ENCODE results near the gene CTTNBP2NL. TPM values are rescaled to one million over a fixed set of nuclear protein-coding genes. Genes with fewer than 3 reads are reported as not detected.

CTTNBP2NL gene
- 44.0 and 45.9 TPM in 2 replicates for total RNA-seq

DNA sequence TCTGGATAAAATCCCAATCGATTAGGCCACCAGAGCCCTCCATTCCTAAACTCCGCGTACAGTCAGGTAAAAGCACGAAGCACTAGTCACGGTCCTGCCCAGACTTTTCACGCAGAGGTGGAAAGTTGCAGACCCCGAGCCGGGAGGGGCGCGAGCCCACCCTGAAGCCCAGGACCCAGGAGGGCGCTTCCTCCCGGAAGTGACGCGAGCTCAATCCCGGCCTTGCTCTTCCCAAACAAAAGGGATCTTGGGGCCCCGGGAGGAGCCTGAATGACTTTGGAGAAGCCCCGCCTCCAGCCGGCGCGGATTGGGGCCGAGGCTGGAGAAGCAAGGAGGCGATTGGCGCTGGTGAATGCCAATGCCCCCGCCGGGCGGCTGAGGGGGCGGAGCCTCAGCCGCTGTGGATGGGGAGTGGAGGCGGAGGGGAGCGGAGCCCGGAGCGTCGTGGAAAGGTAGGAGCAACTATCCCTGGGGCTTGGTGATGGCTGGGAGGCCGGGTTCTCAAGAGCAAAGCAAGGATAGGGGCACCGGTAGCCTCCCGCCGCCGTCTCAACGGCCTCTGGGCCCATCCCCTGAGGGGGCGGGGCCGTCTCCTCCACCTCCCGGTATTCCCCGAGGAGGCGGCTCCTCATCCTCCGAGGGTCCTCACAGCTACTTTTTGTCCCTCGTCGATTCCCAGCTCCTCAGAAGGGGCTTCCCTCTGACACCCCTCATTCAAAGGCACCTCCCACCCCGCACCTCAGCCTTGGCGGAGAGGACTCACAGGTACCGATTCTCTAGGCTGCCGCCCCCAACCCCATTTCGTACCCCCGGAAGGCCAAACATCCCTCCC lies at the start of gene CTTNBP2NL:
Gene CTTNBP2NL, plus strand, starts transcription at position 394 of the 832 bp plus-strand sequence. CDS start 19,952 bp downstream, outside the sequence.
- Histone ChIP-seq H3K27me3 (ENCODE audit: control insufficient read depth, insufficient read depth, low read length) (no peaks in the 10 kb centered on the region), H3K36me3 (ENCODE audit: control insufficient read depth, insufficient read depth, low read length) (no peaks in the 10 kb centered on the region), H3K4me3 (ENCODE audit: low read depth, low read length) (peak within 1 kb of the TSS; percentile 97)
- TF ChIP-seq CTCF (IDR thresholded peaks at IDR 0.05; ENCODE audit: insufficient read depth, low read length, poor library complexity, severe bottlenecking) = no peak
- DNase-seq (ENCODE audit: low read depth) = peak; percentile 64

- no peak for DNase-seq (ENCODE audit: low read depth)
- Histone ChIP-seq H3K36me3 (ENCODE audit: control insufficient read depth, insufficient read depth, low read length) (no peaks in the 10 kb centered on the region), H3K4me3 (ENCODE audit: low read depth, low read length) (no peak overlapping the region), H3K27me3 (ENCODE audit: control insufficient read depth, insufficient read depth, low read length) (no peaks in the 10 kb centered on the region)
- TF ChIP-seq CTCF (IDR thresholded peaks at IDR 0.05; ENCODE audit: insufficient read depth, low read length, poor library complexity, severe bottlenecking) = no peak
Measured at GRCh38 chr1:112346801-112347350, 49.1 kb upstream of the CTTNBP2NL start.

DNA sequence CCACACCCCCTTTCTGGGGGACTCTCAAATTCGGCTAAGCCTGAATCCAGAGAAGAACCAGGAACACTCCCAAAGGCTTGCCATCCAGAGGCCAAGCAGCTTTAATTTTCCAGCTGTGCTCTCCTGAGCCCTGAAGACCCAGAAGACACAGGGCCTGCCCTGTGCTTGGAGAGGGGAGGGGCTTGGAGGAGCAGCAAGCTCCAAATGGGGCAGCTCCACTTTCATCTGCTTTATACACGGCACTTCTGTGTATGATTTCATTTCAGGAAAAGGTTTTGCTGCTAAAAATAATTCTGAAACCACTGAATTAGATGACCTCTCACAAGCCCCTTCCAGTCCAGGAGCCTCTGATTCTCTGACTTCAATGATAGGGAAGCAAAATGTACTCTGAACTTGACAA lies 39.2 kb upstream of the CTTNBP2NL start:
- no peak for DNase-seq (ENCODE audit: low read depth)
- H3K36me3 ChIP-seq (ENCODE audit: control insufficient read depth, insufficient read depth, low read length) = no peaks in the 10 kb centered on the region
- H3K27me3 ChIP-seq (ENCODE audit: control insufficient read depth, insufficient read depth, low read length) = peaks cover 14% of the 10 kb centered on the region
- no peak overlapping the region for H3K4me3 ChIP-seq (ENCODE audit: low read depth, low read length)
- no peak for TF ChIP-seq CTCF (IDR thresholded peaks at IDR 0.05; ENCODE audit: insufficient read depth, low read length, poor library complexity, severe bottlenecking)

- DNase-seq (ENCODE audit: low read depth) = no peak
- TF ChIP-seq CTCF (IDR thresholded peaks at IDR 0.05; ENCODE audit: insufficient read depth, low read length, poor library complexity, severe bottlenecking) = no peak
- no peak overlapping the region for H3K4me3 ChIP-seq (ENCODE audit: low read depth, low read length)
- H3K27me3 ChIP-seq (ENCODE audit: control insufficient read depth, insufficient read depth, low read length) = peaks cover 14% of the 10 kb centered on the region
- no peaks in the 10 kb centered on the region for H3K36me3 ChIP-seq (ENCODE audit: control insufficient read depth, insufficient read depth, low read length)
Measured at GRCh38 chr1:112357467-112357866, 38.5 kb upstream of the CTTNBP2NL start.

DNA sequence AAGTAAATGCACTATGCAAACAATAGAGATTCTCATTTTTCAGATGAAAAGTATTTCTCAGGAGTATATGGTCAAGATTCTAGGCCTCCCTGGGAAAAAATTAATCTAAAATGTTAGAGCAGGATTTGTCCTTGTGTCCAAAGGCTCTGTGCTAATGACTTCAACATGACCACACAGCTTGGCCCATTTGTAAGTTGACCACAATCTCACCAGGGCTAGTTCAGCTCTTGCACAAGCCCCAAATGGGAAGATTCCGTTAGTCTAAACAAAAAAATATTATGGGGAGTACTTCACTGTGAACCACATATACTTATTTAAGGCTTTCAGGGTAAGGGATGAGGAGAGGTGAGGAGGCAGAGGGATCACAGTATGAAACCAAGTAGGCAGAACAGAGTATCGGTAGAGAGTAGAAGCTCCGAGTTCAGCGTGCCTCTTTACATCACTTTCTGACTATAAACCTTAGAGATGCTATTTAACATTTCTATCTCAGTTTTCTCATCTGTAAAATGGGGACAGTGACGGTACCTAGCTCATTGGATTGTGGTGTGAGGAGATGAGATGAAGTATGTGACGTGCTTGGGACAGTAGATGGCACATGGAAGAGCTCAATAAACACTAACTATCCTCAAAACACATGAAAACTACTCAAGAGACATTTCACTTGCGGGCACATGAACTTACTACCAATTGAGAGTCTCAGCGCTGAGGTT lies 37.8 kb upstream of the CTTNBP2NL start:
- TF ChIP-seq CTCF (IDR thresholded peaks at IDR 0.05; ENCODE audit: insufficient read depth, low read length, poor library complexity, severe bottlenecking) = no peak
- no peak for DNase-seq (ENCODE audit: low read depth)
- peaks cover 16% of the 10 kb centered on the region for H3K27me3 ChIP-seq (ENCODE audit: control insufficient read depth, insufficient read depth, low read length)
- no peaks in the 10 kb centered on the region for H3K36me3 ChIP-seq (ENCODE audit: control insufficient read depth, insufficient read depth, low read length)
- no peak overlapping the region for H3K4me3 ChIP-seq (ENCODE audit: low read depth, low read length)
